Activated CD8-positive, alpha-beta memory T cell treated with anti-CD3 and anti-CD28 coated beads, Interleukin-2, amount 50 U/mL, for 24 hours (primary cell): Measurements from ENCODE around the gene ATP10A.

ENCODE experiments used
- DNase-seq: peaks from one replicate; pipeline ENCODE4 v3.0.0-alpha.2; 2020; ENCODE audit errors: extremely low read depth

The ATP10A gene

GRCh38 chr15:25812845-25813244, 50.3 kb downstream of the ATP10A start:
- DNase-seq: no peak

- DNase-seq: no peak
These were observed 51.1 kb downstream of the ATP10A start for GRCh38 chr15:25812073-25812472.

DNA sequence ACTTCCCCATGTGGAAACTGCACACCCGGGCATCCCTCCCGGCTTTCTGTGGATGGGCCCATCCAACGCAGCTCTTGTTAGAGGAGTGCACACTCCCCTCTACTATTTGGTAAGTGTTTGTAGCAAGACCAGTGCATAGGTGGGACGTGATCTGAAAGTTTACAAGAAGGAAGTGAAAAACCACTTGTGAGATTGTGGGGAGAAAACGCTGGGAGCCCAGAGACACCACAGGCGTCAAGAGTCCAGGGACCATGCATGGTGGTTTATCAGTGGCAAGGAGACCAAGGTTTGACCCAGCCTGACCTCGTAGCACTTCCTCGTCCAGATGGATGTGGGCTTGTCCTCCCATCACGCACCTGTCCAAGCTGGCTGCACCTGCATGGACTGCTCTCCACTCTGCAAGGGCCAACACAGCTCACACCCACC, 51.6 kb downstream of the ATP10A start:
- no peak for DNase-seq

DNA sequence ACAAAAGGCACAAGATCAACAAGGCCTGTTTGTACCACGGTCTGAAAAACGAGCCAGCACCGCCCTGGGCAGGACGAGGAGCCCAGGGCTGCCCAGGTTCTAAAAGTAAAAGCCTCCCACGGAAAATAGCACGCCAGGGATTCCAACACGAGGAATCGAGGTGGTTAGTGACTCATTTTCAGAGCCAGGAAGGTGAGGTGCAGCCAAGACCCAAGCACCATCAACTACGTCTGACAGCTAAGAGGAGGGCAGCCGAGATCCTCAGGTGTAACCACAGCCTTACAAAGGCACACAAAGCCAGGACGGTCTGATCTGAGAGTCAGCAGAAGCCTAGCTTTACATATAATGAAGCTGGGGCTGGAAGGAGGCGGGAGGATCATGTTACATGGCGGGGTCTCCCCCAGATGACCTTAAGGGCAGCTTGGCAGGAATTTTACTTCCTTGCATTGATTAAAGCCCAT, 52.5 kb downstream of the ATP10A start:
- DNase-seq: no peak

GRCh38 chr15:25810154-25810553, 53.0 kb downstream of the ATP10A start:
- DNase-seq: no peak

DNA sequence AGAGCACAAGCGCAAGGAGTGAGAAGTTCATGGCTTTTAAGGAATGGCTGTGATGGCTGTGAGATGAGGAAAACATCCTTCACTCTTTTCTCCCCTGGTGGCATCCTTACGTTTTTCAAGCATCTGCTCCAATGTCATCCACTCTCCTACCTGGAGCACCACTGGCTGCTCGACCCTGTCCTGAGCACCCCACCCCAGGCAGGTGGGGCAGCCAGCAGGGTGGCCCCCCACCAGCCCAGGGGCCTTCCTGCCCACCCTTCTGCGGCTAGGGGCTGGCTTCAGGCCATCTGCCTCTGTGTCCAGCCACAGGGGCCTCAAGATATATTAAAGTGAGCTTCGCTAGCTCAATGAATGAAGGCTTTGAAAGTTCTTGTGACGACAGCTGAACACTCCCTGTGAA, 56.1 kb downstream of the ATP10A start:
- no peak for DNase-seq

DNA sequence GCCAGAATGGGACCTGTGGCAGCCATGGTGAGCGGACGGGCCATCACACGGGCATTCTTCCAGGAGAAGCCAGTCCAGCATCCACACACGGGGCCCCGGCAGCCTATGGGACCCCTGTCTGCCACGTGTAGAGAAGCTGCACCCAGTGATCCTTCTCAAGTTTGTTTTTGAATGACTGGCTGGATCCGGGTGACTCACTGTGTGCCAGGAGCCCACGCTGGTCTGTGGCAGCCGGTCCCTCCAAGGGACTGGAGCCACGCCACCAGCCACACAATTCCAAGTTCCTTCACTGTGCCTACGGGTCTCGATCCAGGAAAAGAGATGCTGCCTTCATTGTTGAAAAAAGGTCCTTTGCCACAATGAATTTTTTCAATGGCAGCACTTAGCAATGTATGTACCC, 58.1 kb downstream of the ATP10A start:
- DNase-seq: no peak

DNA sequence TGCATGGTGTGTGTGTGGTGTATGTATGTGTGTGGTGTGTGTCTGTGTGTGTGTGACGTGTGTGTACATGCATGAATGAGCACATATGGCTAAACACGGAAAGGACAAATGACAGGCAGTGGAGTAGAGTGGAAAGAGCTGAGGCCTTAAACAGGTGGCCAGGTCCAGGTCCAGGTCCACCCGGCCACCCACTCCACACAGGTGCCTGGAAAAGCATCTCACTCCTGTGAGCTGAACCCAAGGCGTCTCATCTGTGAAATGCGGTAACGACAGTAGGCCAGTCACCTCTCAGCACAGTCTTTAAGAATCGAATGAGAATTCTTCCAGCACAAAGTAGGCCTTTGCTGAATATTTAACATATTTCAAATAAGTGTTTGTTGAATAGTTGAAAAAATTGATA, 58.7 kb downstream of the ATP10A start:
- no peak for DNase-seq

GRCh38 chr15:25803541-25803940, 59.6 kb downstream of the ATP10A start:
- DNase-seq: no peak

- no peak for DNase-seq
These were observed 60.1 kb downstream of the ATP10A start for GRCh38 chr15:25803036-25803435.

GRCh38 chr15:25802285-25802830, 60.8 kb downstream of the ATP10A start:
- DNase-seq: no peak

GRCh38 chr15:25801586-25802284, 61.4 kb downstream of the ATP10A start:
- DNase-seq: no peak

DNA sequence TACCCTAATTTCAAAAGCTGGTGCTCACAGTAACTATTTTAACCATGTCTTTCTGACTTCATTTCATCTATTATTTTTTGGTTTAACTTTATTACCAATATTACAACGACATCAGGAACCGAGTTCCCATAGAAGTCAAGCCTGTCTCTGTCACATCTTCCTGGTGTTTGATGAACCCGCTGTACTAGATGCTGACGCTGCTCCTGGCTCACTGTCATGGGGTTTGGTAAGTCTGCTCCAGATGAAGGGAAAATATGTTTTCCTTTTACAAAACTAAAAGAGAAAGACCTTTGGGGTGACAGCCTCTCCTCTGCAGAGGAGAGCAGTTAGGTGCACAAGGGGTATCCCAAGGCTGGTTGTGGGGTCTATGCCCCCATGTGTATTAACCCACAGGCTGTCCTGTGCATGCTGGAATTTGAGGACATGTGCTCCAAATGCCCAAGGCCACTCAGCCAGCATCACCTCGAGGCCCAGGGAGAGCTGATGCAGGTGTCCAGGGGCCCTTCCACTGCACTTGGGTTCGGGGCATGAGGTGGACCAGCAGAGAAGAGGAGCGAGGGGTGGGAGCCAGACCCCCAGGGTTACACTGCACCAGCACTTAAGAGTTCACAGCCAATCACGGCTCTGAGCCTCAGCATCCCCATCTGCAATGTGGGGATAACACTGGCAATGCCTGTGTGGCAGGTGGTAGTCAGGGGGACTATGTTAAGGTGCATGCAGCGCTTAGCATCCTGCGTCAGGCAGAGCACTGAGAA, 62.2 kb downstream of the ATP10A start:
- DNase-seq: no peak

DNA sequence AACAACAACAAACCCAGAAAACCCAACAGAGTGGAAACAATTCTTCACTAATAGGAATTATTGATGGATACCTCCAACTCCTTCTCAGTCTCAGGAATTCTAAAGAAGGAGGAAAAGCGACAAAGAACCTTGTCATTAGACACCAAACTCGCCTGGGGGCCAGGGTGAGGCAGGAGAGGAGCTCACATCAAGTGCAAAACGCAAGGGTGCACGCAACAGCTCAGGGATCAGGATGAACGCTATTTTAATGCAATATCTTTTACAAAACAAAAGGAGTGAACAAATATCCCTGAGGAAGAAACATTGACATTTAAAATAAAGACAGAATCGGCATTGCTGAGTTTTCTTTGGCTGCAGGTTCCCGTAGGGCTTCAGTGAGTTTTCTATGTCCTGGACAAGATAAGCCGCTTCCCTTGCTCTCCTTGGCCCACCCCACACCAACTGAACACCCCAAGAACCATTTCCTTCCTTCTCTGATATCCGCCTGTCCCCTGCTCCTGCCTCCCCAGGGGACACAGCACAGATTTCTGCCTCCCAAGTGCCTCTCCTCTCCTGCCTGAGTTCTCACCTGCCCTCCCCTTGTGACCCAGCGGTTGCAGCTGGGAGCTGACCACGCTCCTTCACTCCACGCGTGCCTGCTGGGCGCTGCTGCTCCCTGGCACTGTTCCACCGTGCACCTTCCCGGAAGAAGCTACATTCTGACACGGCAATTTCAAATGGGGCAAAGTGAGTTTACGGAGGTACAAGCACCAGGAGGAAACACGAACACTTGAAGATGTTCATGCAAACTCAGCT, 63.0 kb downstream of the ATP10A start:
- no peak for DNase-seq

DNA sequence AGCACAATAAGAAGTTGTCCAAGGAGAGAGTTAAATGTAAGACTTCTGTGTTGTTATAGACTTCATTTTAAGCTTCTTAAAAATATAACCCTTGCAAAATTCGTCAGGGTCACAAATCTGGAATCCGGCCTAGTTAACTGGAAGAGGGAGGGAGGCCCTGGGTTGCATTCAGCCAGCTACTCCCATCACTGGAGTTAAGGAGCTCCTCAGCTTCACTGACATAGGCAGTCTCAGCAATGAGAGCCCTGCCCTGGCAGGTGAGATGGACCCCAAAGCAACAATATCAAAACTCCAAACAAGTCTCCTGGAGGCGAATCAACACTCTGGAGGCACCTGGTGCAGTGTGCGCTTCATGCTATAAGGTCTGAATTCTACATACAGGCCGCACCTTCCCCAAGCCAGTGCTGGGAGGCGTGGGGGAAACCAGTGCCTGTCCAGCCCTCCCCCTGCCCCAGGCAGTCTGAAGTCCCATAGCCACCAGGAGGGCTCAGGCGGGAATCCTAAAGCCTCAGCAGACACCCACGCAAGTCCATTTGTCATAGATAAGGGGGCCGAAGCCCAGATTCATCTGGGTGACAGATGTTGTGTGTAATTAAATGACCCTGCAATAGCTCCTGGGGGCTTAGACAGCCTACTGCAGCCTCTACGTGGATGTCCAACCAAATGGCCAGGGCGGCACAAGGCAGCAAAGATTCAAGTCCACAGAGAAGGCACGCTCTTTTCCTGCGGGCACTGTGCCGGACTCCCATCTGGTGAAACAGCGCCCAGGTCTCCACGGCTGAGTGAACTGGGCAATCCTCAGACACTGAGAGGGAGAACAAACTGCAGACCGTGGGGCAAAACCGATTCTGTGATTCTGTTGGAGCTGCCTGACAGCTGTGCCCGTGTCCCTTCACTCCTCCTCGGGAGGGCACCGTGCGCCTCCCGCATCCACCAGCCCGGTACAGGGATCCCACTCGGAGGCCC, 64.9 kb downstream of the ATP10A start:
- DNase-seq: no peak

GRCh38 chr15:25797511-25797935, 65.6 kb downstream of the ATP10A start:
- DNase-seq: no peak

- DNase-seq: no peak
These were observed 66.1 kb downstream of the ATP10A start for GRCh38 chr15:25797035-25797434.

GRCh38 chr15:25796395-25796794, 66.7 kb downstream of the ATP10A start:
- DNase-seq: no peak

GRCh38 chr15:25795712-25796111, 67.4 kb downstream of the ATP10A start:
- no peak for DNase-seq

- DNase-seq: no peak
These were observed 68.1 kb downstream of the ATP10A start for GRCh38 chr15:25795061-25795460.
